Measurements from ENCODE around the gene TMTC2.

- TF ChIP-seq CTCF (IDR thresholded peaks at IDR 0.05; ENCODE audit: low read depth, low read length) (no peak), EZH2phosphoT487 (IDR thresholded peaks at IDR 0.05; ENCODE audit: low read depth) (no peak)
These were observed 470.1 kb downstream of the TMTC2 start for GRCh38 chr12:83156815-83157214.
